H9 (cell line): Measurements from ENCODE around the gene KDM2B. TPM values are rescaled to one million over a fixed set of nuclear protein-coding genes. Genes with fewer than 3 reads are reported as not detected.

Source experiments
- DNase-seq: peaks from one replicate; pipeline ENCODE4 v3.0.0-alpha.2; 2017
- H2AFZ ChIP-seq: one replicate; pipeline ENCODE4 v1.6.1; 2013; ENCODE audit warnings: mild to moderate bottlenecking, low read length, control low read depth, moderate library complexity
- H2AK5ac ChIP-seq: 2 replicates; pipeline ENCODE4 v1.6.1; 2013; ENCODE audit warnings: low read length, control low read depth, mixed read lengths; ENCODE audit not compliant: insufficient read length
- H2BK120ac ChIP-seq: one replicate; pipeline ENCODE4 v1.6.1; 2013; ENCODE audit warnings: low read depth, mild to moderate bottlenecking, low read length, control low read depth, inconsistent platforms; ENCODE audit not compliant: poor library complexity, severe bottlenecking
- H2BK12ac ChIP-seq: 2 replicates; pipeline ENCODE4 v1.6.1; 2013; ENCODE audit warnings: low read length, control low read depth, mixed read lengths, low read depth; ENCODE audit not compliant: insufficient read length
- H2BK15ac ChIP-seq: 2 replicates; pipeline ENCODE4 v1.6.1; 2013; ENCODE audit warnings: low read depth, low read length, control low read depth
- H2BK20ac ChIP-seq: one replicate; pipeline ENCODE4 v1.6.1; 2013; ENCODE audit warnings: low read depth, mild to moderate bottlenecking, low read length, control low read depth, inconsistent platforms; ENCODE audit not compliant: poor library complexity, severe bottlenecking
- H2BK5ac ChIP-seq: 2 replicates; pipeline ENCODE4 v1.6.1; 2013; ENCODE audit warnings: low read length, control low read depth, mixed read lengths; ENCODE audit not compliant: insufficient read length
- H3K14ac ChIP-seq: 2 replicates; pipeline ENCODE4 v1.6.1; 2013; ENCODE audit warnings: low read length, control low read depth; ENCODE audit not compliant: insufficient read depth
- H3K18ac ChIP-seq: 2 replicates; pipeline ENCODE4 v1.6.1; 2013; ENCODE audit warnings: low read depth, mild to moderate bottlenecking, mixed read lengths, low read length, control low read depth; ENCODE audit not compliant: insufficient read length
- H3K23ac ChIP-seq: 2 replicates; pipeline ENCODE4 v1.6.1; 2013; ENCODE audit warnings: low read length, control low read depth, mixed read lengths, low read depth; ENCODE audit not compliant: insufficient read length
- H3K23me2 ChIP-seq: 2 replicates; pipeline ENCODE4 v1.6.1; 2013; ENCODE audit warnings: low read depth, mild to moderate bottlenecking, mixed read lengths, low read length, control low read depth; ENCODE audit not compliant: insufficient read length, poor library complexity, severe bottlenecking
- H3K27ac ChIP-seq: 2 replicates; pipeline ENCODE4 v1.5.1; 2013; ENCODE audit warnings: low read length, control low read depth, mixed read lengths, low read depth; ENCODE audit not compliant: insufficient read length
- H3K27me3 ChIP-seq: 2 replicates; pipeline ENCODE4 v1.6.1; 2013; ENCODE audit warnings: low read length, control low read depth, inconsistent platforms; ENCODE audit not compliant: insufficient read depth
- H3K4ac ChIP-seq: 2 replicates; pipeline ENCODE4 v1.6.1; 2013; ENCODE audit warnings: low read depth, mild to moderate bottlenecking, control low read depth, inconsistent platforms, low read length, moderate library complexity
- H3K4me1 ChIP-seq: 2 replicates; pipeline ENCODE4 v1.6.1; 2013; ENCODE audit warnings: low read length, control low read depth, inconsistent platforms; ENCODE audit not compliant: insufficient read depth
- H3K4me2 ChIP-seq: 2 replicates; pipeline ENCODE4 v1.6.1; 2013; ENCODE audit warnings: low read length, control low read depth, mixed read lengths; ENCODE audit not compliant: insufficient read length, insufficient read depth
- H3K56ac ChIP-seq: 2 replicates; pipeline ENCODE4 v1.6.1; 2013; ENCODE audit warnings: low read depth, mild to moderate bottlenecking, mixed read lengths, low read length, control low read depth; ENCODE audit not compliant: insufficient read length
- H3K79me1 ChIP-seq: 2 replicates; pipeline ENCODE4 v1.6.1; 2013; ENCODE audit warnings: low read depth, mild to moderate bottlenecking, moderate library complexity, low read length, control low read depth, inconsistent platforms; ENCODE audit not compliant: insufficient read depth, poor library complexity, severe bottlenecking
- H3K79me2 ChIP-seq: 2 replicates; pipeline ENCODE4 v1.6.1; 2013; ENCODE audit warnings: low read length, control low read depth, inconsistent platforms; ENCODE audit not compliant: insufficient read depth
- H3K9ac ChIP-seq: 2 replicates; pipeline ENCODE4 v1.6.1; 2013; ENCODE audit warnings: low read length, control low read depth, mixed read lengths; ENCODE audit not compliant: insufficient read length; ENCODE audit errors: extremely low read depth
- H3K9me3 ChIP-seq: one replicate; pipeline ENCODE4 v1.6.1; 2013; ENCODE audit warnings: low read depth, low read length, inconsistent platforms; ENCODE audit not compliant: control insufficient read depth
- H3T11ph ChIP-seq: one replicate; pipeline ENCODE4 v1.6.1; 2013; ENCODE audit warnings: mild to moderate bottlenecking, low read length, control low read depth, inconsistent platforms
- H4K20me1 ChIP-seq: one replicate; pipeline ENCODE4 v1.6.1; 2013; ENCODE audit not compliant: control insufficient read depth, insufficient read length, insufficient read depth
- H4K5ac ChIP-seq: 2 replicates; pipeline ENCODE4 v1.6.1; 2013; ENCODE audit warnings: low read depth, mild to moderate bottlenecking, mixed read lengths, low read length, control low read depth; ENCODE audit not compliant: insufficient read length
- H4K8ac ChIP-seq: replicated peaks from 2 replicates; pipeline ENCODE4 v1.6.1; 2013; ENCODE audit warnings: low read length, control low read depth, mixed read lengths, low read depth; ENCODE audit not compliant: insufficient read length
- H4K91ac ChIP-seq: 2 replicates; pipeline ENCODE4 v1.6.1; 2013; ENCODE audit warnings: low read depth, mild to moderate bottlenecking, moderate library complexity, mixed read lengths, low read length, control low read depth; ENCODE audit not compliant: insufficient read length
- H3K27ac Mint-ChIP-seq, 3 experiments: 2 replicates in 2 of 3; 3 replicates in 1 of 3; pipeline ENCODE4 v1.8.0; 2020 to 2021; ENCODE audit warnings: mixed read lengths in 3 of 3, mild to moderate bottlenecking in 1 of 3, moderate library complexity in 1 of 3
- H3K27me3 Mint-ChIP-seq: 2 replicates; pipeline ENCODE4 v1.8.0; 2021; ENCODE audit warnings: low read depth, mild to moderate bottlenecking, moderate library complexity, mixed read lengths
- H3K36me3 Mint-ChIP-seq, 3 experiments: 2 replicates in 2 of 3; 3 replicates in 1 of 3; pipeline ENCODE4 v1.8.0; 2020 to 2021; ENCODE audit warnings: low read depth in 3 of 3, mixed read lengths in 3 of 3; ENCODE audit not compliant: insufficient read depth in 1 of 3
- H3K4me1 Mint-ChIP-seq, 2 experiments: 2 replicates each; pipeline ENCODE4 v1.8.0; 2020; ENCODE audit warnings: mixed read lengths in 2 of 2
- H3K4me3 Mint-ChIP-seq, 2 experiments: 2 replicates in 1 of 2; 3 replicates in 1 of 2; pipeline ENCODE4 v1.8.0; 2020 to 2021; ENCODE audit warnings: mild to moderate bottlenecking in 2 of 2, mixed read lengths in 2 of 2, moderate library complexity in 1 of 2
- H3K9me3 Mint-ChIP-seq, 2 experiments: 2 replicates in 1 of 2; 3 replicates in 1 of 2; pipeline ENCODE4 v1.8.0; 2020; ENCODE audit warnings: mild to moderate bottlenecking in 2 of 2, mixed read lengths in 2 of 2, moderate library complexity in 1 of 2
- CTCF ChIP-seq: fragments of 200-600 bp; sonication (generic); conservative IDR thresholded peaks from 3 replicates; pipeline ENCODE4 v1.8.0; 2021; ENCODE audit warnings: antibody characterized with exemption, mild to moderate bottlenecking
- WGBS: extraction: QIAGEN DNeasy Blood & Tissue Kit; methylation state at CpG from one replicate; pipeline ENCODE4 v1.1.7; 2013; ENCODE audit warnings: missing lambda C conversion rate, low lambda C conversion rate, mixed read lengths; ENCODE audit not compliant: insufficient read length; ENCODE audit errors: extremely low coverage; 5-methylcytosine and 5-hydroxymethylcytosine counted together
- total RNA-seq: library from RNA; stranded (reverse); gene quantifications from 2 replicates; pipeline ENCODE4 v1.2.1, GENCODE V29; 2021

The KDM2B gene
- total RNA-seq, 1 experiment from 2014 or later: 143 TPM

GRCh38 chr12:121520586-121521086, 60.2 kb downstream of the KDM2B start:
- no peak overlapping the region for H3K18ac ChIP-seq
- no peak overlapping the region for H4K91ac ChIP-seq
- no peak for TF ChIP-seq CTCF
- H3K4ac ChIP-seq: no peak overlapping the region
- Mint-ChIP-seq H3K4me1 (peaks cover 19 to 44% of the 10 kb centered on the region in 2 experiments), H3K36me3 (peaks cover 32 to 75% (median 54%) of the 10 kb centered on the region in 3 experiments; a peak in 6 of 7 replicates), H3K27ac (peak overlapping the region; percentile 40 to 89 (median 62); a peak in 5 of 7 replicates), H3K4me3 (no peak overlapping the region), H3K9me3 (peaks cover under 1 to 1% of the 10 kb centered on the region in 2 experiments), H3K27me3 (no peaks in the 10 kb centered on the region)
- no peak overlapping the region for H2BK15ac ChIP-seq
- no peaks in the 10 kb centered on the region for H3K4me1 ChIP-seq
- DNase-seq: no peak
- H3K9ac ChIP-seq: no peak overlapping the region
- H3K79me2 ChIP-seq: no peaks in the 10 kb centered on the region; the same call in 1 of the 2 replicates
- no peaks in the 10 kb centered on the region for H3K23me2 ChIP-seq
- no peak overlapping the region for H3K56ac ChIP-seq
- H3K27me3 ChIP-seq: no peaks in the 10 kb centered on the region
- no peak overlapping the region for H2AFZ ChIP-seq
- peaks cover 2% of the 10 kb centered on the region for H4K20me1 ChIP-seq
- H2BK120ac ChIP-seq: no peak overlapping the region
- no peak overlapping the region for H3K23ac ChIP-seq
- no peak overlapping the region for H2BK20ac ChIP-seq
- no peak overlapping the region for H2BK5ac ChIP-seq
- WGBS: no CpG with 5 or more reads among the region's 20 CpGs
- no peak overlapping the region for H4K5ac ChIP-seq
- H2BK12ac ChIP-seq: no peak overlapping the region
- no peaks in the 10 kb centered on the region for H3K9me3 ChIP-seq
- no peak overlapping the region for H3K14ac ChIP-seq
- no peaks in the 10 kb centered on the region for H3K79me1 ChIP-seq
- no peak overlapping the region for H3T11ph ChIP-seq
- no peak overlapping the region for H4K8ac ChIP-seq
- no peak overlapping the region for H3K27ac ChIP-seq
- no peak overlapping the region for H2AK5ac ChIP-seq
- H3K4me2 ChIP-seq: no peak overlapping the region
